Spleen (tissue), 11 donors: ENCODE results near the gene HMX2. TPM values are rescaled to one million over a fixed set of nuclear protein-coding genes. Genes with fewer than 3 reads are reported as not detected.

ENCODE experiments used
- DNase-seq: peaks from one replicate; pipeline ENCODE4 v3.0.0-alpha.2; 2020
- H3K27ac ChIP-seq, 8 donors: fragments of 200-600 bp; sonication (generic) in 7 of 8; 1 replicate in 4 of 8; 2 replicates in 4 of 8; pipeline versions ENCODE4 v1.5.0 to v1.8.0; 2016 to 2021; ENCODE audit warnings: inconsistent platforms in 4 of 8, mild to moderate bottlenecking in 4 of 8, moderate library complexity in 1 of 8
- H3K27me3 ChIP-seq, 7 donors: fragments of 200-600 bp; sonication (generic) in 6 of 7; replicated peaks in 1 of 7; 1 replicate in 4 of 7; 2 replicates in 3 of 7; pipeline versions ENCODE4 v1.5.0 to v1.8.0; 2016 to 2021; ENCODE audit warnings: inconsistent platforms in 3 of 7, mild to moderate bottlenecking in 1 of 7
- H3K36me3 ChIP-seq, 6 donors: fragments of 200-600 bp; sonication (generic) in 5 of 6; 1 replicate in 4 of 6; 2 replicates in 2 of 6; pipeline versions ENCODE4 v1.5.0 to v1.8.0; 2016 to 2021; ENCODE audit warnings: inconsistent platforms in 2 of 6
- H3K4me1 ChIP-seq, 6 donors: fragments of 200-600 bp; sonication (generic) in 5 of 6; 1 replicate in 3 of 6; 2 replicates in 3 of 6; pipeline versions ENCODE4 v1.5.0 to v1.8.0; 2016 to 2021; ENCODE audit warnings: inconsistent platforms in 3 of 6
- H3K4me3 ChIP-seq, 8 donors: fragments of 200-600 bp; sonication (generic) in 7 of 8; 1 replicate in 4 of 8; 2 replicates in 4 of 8; pipeline versions ENCODE4 v1.5.0 to v1.8.0; 2016 to 2021; ENCODE audit warnings: inconsistent platforms in 4 of 8, mild to moderate bottlenecking in 4 of 8, moderate library complexity in 2 of 8
- H3K9me3 ChIP-seq, 8 donors: fragments of 200-600 bp; sonication (generic) in 7 of 8; 1 replicate in 4 of 8; 2 replicates in 4 of 8; pipeline versions ENCODE4 v1.5.0 to v1.8.0; 2016 to 2021; ENCODE audit warnings: inconsistent platforms in 4 of 8
- POLR2A ChIP-seq, 3 donors: fragments of 450-650 bp; IDR thresholded peaks; one replicate each; pipeline ENCODE4 v1.5.1; 2017; ENCODE audit warnings: antibody characterized with exemption in 3 of 3, mild to moderate bottlenecking in 1 of 3
- POLR2AphosphoS5 ChIP-seq, 3 donors: sonication (generic); formaldehyde crosslinking; IDR thresholded peaks; one replicate each; pipeline ENCODE4 v1.5.1; 2017; ENCODE audit warnings: antibody characterized with exemption in 3 of 3
- WGBS, 5 donors: extraction: QIAGEN DNeasy Blood & Tissue Kit in 3 of 5; methylation state at CpG; one replicate each; pipeline versions ENCODE4 v1.1.5 to v1.1.7; 2013 to 2018; 5-methylcytosine and 5-hydroxymethylcytosine counted together
- intact Hi-C: fragments of 100-400 bp; cut with DNase I; formaldehyde crosslinking; loops from one replicate; pipeline ENCODE4 v1.15.0; 2023; ENCODE audit warnings: low total_unique reads
- polyA plus RNA-seq, 3 donors: library from polyadenylated mRNA; stranded (reverse); fragments of 200-250 nt; gene quantifications; one replicate each; pipeline ENCODE4 v1.2.1, GENCODE V29; 2013
- total RNA-seq, 7 donors: library from RNA; depleted of rRNA in 3 of 7; stranded (reverse); fragments of >200 nt in 3 of 7; fragmentation: NEBNext Ultra II Directional in 4 of 7; extraction: Animal tissue kit (Norgen Biotek cat#: 25700) in 4 of 7; gene quantifications; one replicate each; pipeline versions ENCODE4 v1.1.0 to v1.2.1, GENCODE V29; 2016 to 2021
- TF ChIP-seq, protein P1 (sequence below), 11 experiments: fragments of 200-600 bp in 7 of 11; fragments of 450-650 bp in 4 of 11; sonication (generic) in 4 of 11; IDR thresholded peaks in 8 of 11; conservative IDR thresholded peaks in 3 of 11; 1 replicate in 7 of 11; 2 replicates in 4 of 11; pipeline versions ENCODE4 v1.4.0 to v1.8.0; 2016 to 2021; ENCODE audit warnings: antibody characterized with exemption in 11 of 11, inconsistent platforms in 4 of 11, mild to moderate bottlenecking in 1 of 11
- donor health status: healthy with polysubstance abuse.
- donor health status: DM: no; HTN: no; CAD: no; lungs with moderate emphysema.
- donor health status: DM: no; HTN: no; CAD: no.
- donor health status: Bipolar disorder and iron deficiency.
- donor health status: healthy.
- donor health status: DM: no; HTN: no; CAD: no.
- donor health status: DM: yes; HTN: yes; CAD: no.

Gene HMX2
- total and polyA plus RNA-seq, 10 donors, result 0.08 TPM; not detected in 9

DNA sequence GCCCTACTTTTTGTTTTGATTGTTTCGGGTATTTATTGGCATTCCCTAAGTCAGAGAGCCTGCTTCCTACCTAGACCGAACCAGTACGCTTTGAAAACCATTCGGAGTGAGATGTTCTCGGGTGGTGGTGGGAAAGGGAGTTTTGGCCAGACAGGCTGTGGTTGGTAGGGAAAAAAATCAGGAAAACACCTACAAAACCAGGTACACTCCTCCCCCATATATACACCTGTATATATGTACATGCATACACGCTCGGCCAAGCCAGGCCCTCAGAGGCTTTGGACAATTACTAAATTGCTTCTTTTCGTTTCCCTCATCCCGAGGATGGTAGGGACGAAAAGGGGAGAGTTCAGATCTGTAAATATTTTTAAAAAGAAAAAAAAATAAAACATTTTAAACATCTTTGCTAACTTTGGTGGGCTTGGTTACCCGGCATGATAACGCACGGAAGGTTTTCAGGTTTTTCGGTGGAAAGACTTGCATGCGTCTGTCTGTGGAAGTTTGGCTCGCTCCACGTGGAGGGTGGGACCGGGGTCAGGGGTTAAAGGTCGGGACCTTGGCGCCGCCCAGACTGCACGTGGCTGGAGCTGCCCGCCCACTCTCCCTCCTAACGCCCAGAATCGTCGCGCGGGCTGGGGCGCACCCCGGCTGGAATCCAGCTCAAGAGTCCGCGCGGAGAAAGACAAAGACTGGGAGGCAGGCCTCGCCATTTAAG lies 2.5 kb downstream of the HMX2 start:
- no peak for TF ChIP-seq POLR2A (IDR thresholded peaks at IDR 0.05)
- no peak for TF ChIP-seq POLR2AphosphoS5 (IDR thresholded peaks at IDR 0.05)
- TF ChIP-seq, protein P1, sequence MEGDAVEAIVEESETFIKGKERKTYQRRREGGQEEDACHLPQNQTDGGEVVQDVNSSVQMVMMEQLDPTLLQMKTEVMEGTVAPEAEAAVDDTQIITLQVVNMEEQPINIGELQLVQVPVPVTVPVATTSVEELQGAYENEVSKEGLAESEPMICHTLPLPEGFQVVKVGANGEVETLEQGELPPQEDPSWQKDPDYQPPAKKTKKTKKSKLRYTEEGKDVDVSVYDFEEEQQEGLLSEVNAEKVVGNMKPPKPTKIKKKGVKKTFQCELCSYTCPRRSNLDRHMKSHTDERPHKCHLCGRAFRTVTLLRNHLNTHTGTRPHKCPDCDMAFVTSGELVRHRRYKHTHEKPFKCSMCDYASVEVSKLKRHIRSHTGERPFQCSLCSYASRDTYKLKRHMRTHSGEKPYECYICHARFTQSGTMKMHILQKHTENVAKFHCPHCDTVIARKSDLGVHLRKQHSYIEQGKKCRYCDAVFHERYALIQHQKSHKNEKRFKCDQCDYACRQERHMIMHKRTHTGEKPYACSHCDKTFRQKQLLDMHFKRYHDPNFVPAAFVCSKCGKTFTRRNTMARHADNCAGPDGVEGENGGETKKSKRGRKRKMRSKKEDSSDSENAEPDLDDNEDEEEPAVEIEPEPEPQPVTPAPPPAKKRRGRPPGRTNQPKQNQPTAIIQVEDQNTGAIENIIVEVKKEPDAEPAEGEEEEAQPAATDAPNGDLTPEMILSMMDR (IDR thresholded peaks at IDR 0.05 in 8 of 11, conservative IDR thresholded peaks at IDR 0.05 in 3 of 11), result no peak
- Histone ChIP-seq H3K36me3 (peaks cover 0 to 1% (median 0%) of the 10 kb centered on the region in 6 donors), H3K4me1 (peaks cover 43 to 77% (median 70%) of the 10 kb centered on the region in 6 donors), H3K9me3 (no peaks in the 10 kb centered on the region), H3K27ac (no peak overlapping the region), H3K4me3 (peak overlapping the region; percentile 2 to 72 (median 40)), H3K27me3 (peaks cover 41 to 81% (median 75%) of the 10 kb centered on the region in 7 donors)
- 8 to 17% (median 12%) methylated on average over 23 to 34 of the region's 34 CpGs for WGBS, 5 donors
- intact Hi-C loops, result loop anchor here (10.0 kb wide), 1 partner anchor 196 kb away; the partner anchor contains the start of gene C10orf88
- DNase-seq, result no peak

DNA sequence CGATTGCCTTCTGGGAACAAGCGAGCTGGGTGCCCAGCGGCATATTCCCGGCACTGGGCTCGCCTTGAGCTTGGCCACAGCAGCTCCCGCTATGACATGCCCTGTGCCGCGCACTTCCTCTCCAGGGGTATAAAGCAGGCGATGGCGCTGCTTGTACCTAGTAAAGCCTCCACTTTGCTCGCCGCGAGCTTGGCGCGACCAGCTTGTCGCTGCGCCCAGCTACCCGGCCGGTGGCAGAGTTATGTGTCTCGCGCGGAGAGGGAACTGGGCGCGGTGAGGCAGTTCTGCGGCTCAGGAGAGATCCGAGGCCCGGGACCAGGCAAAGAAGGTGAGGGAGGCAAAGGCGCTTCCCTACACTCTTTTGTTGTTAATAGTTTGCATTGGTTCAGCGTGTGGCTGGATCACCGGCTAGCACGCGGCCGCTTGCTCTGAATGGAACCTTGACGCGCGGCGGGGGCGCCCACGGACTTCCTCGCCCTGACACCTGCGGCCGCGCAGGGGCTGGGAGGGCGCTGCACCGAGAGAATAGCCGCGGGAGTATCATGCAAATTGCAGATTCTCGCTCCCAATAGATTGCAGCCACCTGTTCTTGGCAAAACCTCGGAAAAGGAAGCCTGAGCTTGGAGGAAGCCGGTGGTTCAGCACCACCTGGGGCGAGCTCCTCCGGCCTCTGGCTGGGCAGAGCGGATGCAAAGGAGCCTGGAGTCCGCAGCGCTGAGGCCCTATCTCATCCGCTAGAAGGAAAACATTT lies 3.2 kb downstream of the HMX2 start:
- H3K4me3 ChIP-seq, result peak overlapping the region; percentile 2 to 72 (median 34)
- TF ChIP-seq, protein P1 (IDR thresholded peaks at IDR 0.05 in 8 of 11, conservative IDR thresholded peaks at IDR 0.05 in 3 of 11), result no peak
- peak in 2 of 3 donors; percentile 25 to 47 for TF ChIP-seq POLR2AphosphoS5 (IDR thresholded peaks at IDR 0.05)
- peaks cover 0 to 9% (median 4%) of the 10 kb centered on the region in 6 donors for H3K36me3 ChIP-seq
- peaks cover 50 to 77% (median 71%) of the 10 kb centered on the region in 6 donors for H3K4me1 ChIP-seq
- 1 to 3% (median 3%) methylated on average over 37 to 56 of the region's 56 CpGs for WGBS, 5 donors
- peaks cover 38 to 74% (median 67%) of the 10 kb centered on the region in 7 donors for H3K27me3 ChIP-seq
- intact Hi-C loops, result loop anchor here (10.0 kb wide), 1 partner anchor 196 kb away; the partner anchor contains the start of gene C10orf88
- peak; percentile 82 for DNase-seq
- no peak overlapping the region for H3K27ac ChIP-seq
- no peaks in the 10 kb centered on the region for H3K9me3 ChIP-seq

DNA sequence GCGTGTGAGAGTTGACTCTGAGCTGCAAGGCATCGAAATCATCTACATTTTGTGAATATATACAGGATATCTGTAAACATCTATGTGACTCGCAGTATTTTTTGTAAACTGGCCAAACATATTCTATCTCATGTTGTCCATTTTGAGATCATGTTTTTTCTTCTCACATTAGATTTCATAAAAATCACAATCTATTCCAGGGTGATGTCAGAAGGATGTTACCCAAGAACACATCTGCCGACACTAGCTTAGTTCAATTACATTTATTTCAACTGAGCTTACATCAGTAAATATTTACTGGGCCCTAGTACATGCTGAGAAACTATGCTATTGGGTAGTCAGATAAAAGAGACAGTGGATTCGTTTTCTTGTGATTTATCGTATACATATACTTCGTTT lies 3.8 kb downstream of the HMX2 start:
- H3K4me1 ChIP-seq, result peaks cover 55 to 77% (median 71%) of the 10 kb centered on the region in 6 donors
- intact Hi-C loops, result loop anchor here (10.0 kb wide), 1 partner anchor 197 kb away; the partner anchor contains the start of gene C10orf88

More for the DNA sequence above, 3.8 kb downstream of the HMX2 start:
- no peak for DNase-seq
- Histone ChIP-seq H3K27ac (no peak overlapping the region), H3K4me3 (peak overlapping the region in 1 of 8 donors; percentile 72), H3K27me3 (peaks cover 34 to 68% (median 61%) of the 10 kb centered on the region in 7 donors), H3K9me3 (no peaks in the 10 kb centered on the region), H3K36me3 (peaks cover 0 to 14% (median 10%) of the 10 kb centered on the region in 6 donors)
- 12 to 33% (median 20%) methylated on average over 7 of the region's 7 CpGs for WGBS, 5 donors
- TF ChIP-seq POLR2AphosphoS5 (IDR thresholded peaks at IDR 0.05) (no peak), POLR2A (IDR thresholded peaks at IDR 0.05) (no peak)
- TF ChIP-seq, protein P1 (IDR thresholded peaks at IDR 0.05 in 8 of 11, conservative IDR thresholded peaks at IDR 0.05 in 3 of 11), result no peak
